Stimulated activated CD4-positive, alpha-beta T cell treated with anti-CD3 and anti-CD28 coated beads, Interleukin-2, amount 100 ng/mL, for 4 hours (primary cell): Measurements from ENCODE around the gene GLP2R.

Experiments used
- DNase-seq: peaks from one replicate; pipeline ENCODE4 v3.0.0-alpha.2; 2020; ENCODE audit warnings: low read depth

The GLP2R gene

GRCh38 chr17:9813166-9813565 lies 12.6 kb upstream of the GLP2R start:
- DNase-seq, result no peak

DNA sequence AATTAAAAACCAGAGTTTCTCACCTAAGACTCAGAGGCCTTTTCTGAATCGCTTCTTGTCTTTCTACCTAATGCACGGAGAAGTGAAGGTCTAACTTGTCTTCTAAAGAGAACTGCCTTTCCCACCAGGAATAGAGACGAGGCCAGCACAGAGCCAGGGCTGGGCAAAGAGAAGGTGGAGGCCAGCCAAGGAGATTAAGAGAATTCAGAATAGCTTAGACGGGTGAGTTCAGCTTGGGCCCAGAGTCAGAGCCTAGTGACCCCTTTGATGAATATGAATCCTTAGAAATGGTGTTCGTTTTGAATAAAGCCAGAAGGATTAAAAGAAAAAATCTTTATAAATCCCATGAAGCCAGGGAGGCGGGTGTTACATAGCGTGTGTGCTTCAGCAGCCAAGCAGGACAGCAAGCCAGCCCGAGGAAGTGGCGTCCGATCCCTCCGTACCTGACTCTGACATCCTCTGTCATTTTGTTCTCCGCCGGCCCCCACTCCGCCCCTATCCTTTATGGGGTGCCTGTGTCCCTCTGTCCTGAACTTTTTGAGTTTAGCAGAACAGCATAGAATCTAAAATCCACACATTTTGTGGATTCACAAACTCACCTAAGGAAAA lies 11.3 kb upstream of the GLP2R start:
- no peak for DNase-seq

DNA sequence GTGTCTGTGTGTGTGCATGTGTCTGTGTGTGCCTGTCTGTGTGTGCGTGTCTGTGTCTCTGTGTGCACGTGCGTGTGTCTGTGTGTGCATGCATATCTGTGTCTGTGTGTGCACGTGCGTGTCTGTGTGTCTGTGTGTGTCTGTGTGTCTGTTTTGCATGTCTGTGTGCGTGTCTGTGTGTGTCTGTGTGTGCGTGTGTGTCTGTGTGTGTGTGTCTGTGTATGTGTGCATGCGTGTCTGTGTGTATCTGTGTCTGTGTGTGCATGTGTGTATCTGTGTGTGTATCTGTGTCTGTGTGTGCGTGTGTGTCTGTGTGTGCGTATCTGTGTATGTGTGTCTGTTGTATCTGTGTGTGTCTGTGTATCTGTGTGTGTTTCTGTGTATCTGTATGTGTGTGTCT lies 9.3 kb upstream of the GLP2R start:
- no peak for DNase-seq

DNA sequence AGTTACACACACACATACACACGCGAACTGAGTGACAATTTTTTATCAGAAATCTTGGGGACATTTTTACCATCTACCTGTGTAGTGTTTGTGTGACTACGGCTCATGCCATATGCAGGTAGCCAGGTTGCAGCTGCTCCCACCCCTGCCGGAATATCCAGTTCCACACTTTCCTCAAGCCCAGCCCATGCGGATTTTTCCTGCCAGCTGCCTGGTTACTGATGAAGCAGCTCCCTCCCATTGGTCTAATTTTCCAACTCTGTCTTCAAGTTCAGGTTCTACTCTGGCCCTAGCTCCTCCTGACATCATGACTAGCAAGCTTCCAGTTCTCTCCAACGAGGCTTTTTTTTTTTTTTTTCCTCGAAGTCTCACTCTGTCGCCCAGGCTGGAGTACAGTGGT lies 8.6 kb upstream of the GLP2R start:
- no peak for DNase-seq

- no peak for DNase-seq
Measured at GRCh38 chr17:9818760-9819159, 7.0 kb upstream of the GLP2R start.

DNA sequence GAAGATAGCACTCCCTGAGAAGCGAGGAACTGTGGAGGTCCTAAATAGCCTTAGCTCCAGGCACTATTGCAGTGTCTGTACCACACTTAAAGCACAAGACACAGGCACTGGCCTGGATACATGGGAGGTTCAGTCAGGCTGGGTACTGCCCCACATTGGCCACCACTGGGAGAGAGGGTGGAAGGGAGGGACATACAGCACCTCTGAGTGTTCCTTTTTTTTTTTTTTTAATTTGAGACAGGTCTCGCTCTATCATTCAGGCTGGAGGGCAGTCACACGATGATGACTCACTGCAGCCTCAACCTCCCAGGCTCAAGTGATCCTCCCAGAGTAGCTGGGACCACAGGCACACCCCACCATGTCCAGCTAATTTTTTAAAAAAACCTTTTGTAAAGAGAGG lies 5.3 kb upstream of the GLP2R start:
- DNase-seq, result no peak

- no peak for DNase-seq
Measured at GRCh38 chr17:9821921-9822320, 3.8 kb upstream of the GLP2R start, which contains the start of gene GSG1L2. TSS of gene GSG1L2 (minus strand) at chr17:9822079. CDS start at chr17:9822071, 8 bp downstream.

DNA sequence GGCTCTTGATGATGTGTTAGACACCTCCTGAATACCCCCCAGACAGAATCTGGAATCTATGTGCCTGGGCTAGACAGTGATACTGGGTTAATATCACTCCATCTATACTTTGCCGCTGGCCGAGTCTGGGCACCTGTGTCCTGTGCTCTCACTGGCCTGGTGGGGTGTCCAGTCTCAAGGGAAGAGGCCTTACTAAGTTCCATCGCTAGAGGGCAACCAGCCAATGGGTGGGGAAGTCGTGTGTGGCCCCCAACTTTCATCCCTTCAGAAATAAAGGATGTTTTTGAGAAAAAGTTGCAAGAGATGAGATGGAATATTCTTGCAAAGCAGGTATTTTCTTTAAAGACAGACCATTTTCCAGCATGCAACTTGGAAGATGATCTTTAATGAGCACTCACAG lies 1.6 kb upstream of the GLP2R start:
- no peak for DNase-seq

DNA sequence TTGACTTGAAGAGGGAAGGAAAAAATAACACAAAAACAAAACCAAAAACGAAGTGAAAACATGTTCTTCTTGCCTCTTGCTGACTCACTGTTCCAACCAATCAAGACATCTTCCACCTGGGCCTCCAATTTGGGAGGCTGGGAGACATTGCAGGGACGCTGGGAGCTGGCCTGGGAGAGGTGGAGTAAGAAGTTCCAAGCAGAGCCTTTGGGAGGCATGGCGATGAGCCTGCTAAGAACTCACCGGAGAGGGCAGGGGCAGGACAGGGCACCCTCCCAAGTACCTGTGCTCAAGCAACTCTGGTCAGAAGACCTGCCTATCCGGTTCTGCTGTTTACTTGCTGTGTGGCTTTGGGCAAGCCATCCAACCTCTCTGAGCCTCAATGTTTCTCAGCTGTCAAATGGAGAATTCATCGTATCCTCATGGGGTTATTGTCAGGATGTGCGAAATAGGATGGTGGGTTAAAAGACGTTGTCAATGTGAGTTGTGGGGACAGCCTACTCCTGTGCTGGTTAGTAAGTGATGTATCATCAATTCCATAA lies 856 bp upstream of the GLP2R start:
- no peak for DNase-seq

DNA sequence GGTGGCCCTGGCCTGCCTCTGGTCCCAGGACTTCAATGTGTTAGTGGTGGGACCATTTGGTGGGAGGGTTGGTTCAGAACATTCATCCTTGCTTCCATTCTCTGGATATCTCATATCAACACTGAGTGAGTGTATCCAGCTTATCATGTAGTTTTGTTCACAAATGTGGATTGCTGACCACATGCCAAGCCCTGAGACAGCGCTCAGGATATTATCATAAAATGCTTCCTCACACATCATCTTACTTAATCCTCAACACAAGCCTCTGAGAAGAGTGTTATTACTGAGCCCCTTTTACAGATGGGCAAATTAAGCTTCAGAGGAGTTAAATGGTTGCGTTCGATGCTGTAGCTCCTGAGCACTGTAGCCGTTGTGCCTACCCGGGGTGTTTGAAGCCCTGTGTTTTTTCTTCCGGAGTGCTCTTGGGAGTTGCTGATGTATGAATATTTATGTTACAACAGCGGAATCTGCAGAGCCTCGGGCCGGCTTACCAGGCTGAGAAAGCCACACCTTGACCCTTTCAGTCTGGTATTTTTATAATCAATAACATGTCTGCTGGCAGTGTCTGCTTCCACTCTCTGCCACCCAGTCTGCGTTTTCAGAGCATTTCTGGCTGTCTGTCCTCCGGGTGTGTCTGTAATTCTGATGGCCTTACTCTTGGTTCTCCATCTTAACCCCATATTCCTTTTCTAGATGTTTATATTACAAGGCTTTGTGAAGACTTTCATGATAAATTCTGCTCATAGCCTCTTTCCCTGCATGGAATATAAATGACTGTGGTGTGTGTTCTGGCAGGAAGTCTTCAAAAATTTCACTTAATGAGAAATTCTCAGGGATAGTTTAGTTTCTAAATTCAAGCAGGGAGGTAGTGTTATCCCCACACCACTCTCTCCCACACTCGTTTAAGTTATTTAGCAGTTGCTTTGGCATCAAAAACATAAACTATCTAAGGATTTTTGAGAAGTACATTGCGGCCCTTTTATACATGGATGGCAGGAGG lies 2.9 kb downstream of the GLP2R start:
- DNase-seq, result no peak

GRCh38 chr17:9829343-9829742 lies 3.6 kb downstream of the GLP2R start:
- no peak for DNase-seq

DNA sequence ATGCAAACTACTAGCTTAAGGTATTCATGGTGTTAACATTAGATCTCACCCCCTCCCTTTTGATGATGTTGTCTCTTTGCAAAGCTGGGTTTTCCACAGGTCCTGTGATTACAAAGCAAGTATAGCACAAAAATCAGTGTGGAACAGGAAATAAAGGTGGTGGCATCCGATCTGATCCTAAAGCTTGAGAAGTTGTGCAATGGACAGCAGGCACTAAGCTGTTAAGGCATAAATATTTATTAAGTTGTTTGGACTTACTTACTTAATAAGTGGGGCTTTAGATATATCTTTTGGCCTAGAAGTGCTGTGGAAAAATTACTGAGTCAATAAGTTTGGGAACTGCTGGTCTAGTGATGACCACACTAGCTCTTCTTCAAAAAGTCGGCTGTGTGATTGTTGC lies 5.0 kb downstream of the GLP2R start:
- no peak for DNase-seq

- DNase-seq, result no peak
Measured at GRCh38 chr17:9833922-9834321, 8.2 kb downstream of the GLP2R start.

- DNase-seq, result no peak
Measured at GRCh38 chr17:9837551-9838471, 12.1 kb downstream of the GLP2R start.

- no peak for DNase-seq
Measured at GRCh38 chr17:9839433-9839832, 13.7 kb downstream of the GLP2R start.

GRCh38 chr17:9842057-9842758 lies 16.5 kb downstream of the GLP2R start:
- DNase-seq, result no peak

GRCh38 chr17:9843152-9844010 lies 17.7 kb downstream of the GLP2R start:
- DNase-seq, result no peak

- no peak for DNase-seq
Measured at GRCh38 chr17:9844153-9844552, 18.4 kb downstream of the GLP2R start.

DNA sequence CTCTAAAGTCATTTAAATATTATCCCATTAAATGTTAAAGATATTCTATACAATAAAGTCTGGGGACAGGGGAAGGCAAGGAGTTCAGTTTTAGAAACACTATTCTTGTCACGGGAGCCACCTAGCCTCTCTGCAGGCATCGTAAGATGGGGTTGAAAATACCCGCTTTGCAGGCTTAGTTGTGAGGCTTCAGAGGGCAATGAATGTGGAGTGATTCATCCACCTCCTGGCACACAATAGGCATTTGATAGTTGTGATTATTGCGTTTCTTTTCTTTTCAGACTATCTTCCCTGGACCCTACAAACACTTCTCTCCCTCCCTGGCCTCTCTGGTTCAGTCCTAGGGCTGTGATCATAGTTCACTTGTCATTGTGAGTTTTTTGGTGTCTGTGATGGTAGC lies 19.6 kb downstream of the GLP2R start:
- no peak for DNase-seq

GRCh38 chr17:9850151-9850550 lies 24.4 kb downstream of the GLP2R start:
- DNase-seq, result no peak
